Globus pallidus (tissue), 1 donor: ENCODE data around the gene GINS2.

ENCODE experiments used
- DNase-seq: peaks from one replicate; pipeline ENCODE4 v3.0.0-alpha.2; 2015; ENCODE audit warnings: low spot score

The GINS2 gene

GRCh38 chr16:85716022-85716679 is 27.4 kb upstream of the GINS2 start:
- DNase-seq = no peak

- DNase-seq = no peak
Measured at GRCh38 chr16:85715169-85716021, 26.6 kb upstream of the GINS2 start.

DNA sequence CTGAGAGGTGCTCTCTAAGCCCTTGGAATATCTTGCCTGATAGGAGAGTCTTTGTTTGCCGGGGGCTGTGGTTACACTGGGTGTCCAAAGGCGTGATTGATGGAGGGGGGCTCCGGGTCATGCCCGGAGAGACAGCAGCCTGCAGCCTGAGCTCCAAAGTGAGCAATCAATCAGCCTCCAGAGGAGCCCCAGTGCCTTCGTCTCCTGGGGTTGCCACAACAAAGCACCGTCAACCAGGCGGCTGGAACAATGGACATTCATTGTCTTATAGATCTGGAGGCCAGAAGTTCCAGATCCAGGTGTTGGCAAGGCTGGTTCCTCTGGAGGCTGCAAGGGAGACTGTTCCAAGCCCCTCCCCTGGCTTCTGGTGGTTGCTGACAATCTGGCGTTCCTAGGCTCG is 24.0 kb upstream of the GINS2 start:
- DNase-seq = no peak

GRCh38 chr16:85711982-85712587 is 23.3 kb upstream of the GINS2 start:
- DNase-seq = no peak

GRCh38 chr16:85710732-85711131 is 22.0 kb upstream of the GINS2 start:
- DNase-seq = no peak

- no peak for DNase-seq
Measured at GRCh38 chr16:85709766-85710585, 21.2 kb upstream of the GINS2 start.

GRCh38 chr16:85708338-85708737 is 19.6 kb upstream of the GINS2 start:
- DNase-seq = no peak

GRCh38 chr16:85707528-85708095 is 18.9 kb upstream of the GINS2 start:
- DNase-seq = no peak

DNA sequence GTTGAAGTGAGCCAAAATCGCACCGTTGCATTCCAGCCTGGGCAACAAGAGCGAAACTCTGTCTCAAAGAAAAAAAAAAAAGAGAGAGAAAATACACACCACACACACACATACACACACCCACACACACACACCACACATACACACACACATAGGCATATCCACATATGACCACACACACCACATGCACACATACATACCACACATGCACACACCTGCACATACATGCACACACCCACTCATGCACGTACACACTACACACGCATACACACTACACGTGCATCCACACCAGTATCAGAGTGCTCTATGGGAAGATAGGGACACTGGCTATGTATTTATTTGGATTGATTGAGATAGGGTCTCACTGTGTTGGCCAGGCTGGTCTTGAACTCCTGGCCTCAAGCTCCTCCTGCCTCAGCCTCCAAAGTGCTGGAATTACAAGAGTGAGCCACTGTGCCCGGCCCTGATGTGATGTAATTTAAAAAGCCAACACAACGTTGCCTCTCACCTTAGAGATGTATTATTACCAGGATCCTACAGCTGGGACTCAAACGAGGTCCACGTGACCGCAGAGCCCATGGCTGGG is 17.8 kb upstream of the GINS2 start:
- DNase-seq = no peak

DNA sequence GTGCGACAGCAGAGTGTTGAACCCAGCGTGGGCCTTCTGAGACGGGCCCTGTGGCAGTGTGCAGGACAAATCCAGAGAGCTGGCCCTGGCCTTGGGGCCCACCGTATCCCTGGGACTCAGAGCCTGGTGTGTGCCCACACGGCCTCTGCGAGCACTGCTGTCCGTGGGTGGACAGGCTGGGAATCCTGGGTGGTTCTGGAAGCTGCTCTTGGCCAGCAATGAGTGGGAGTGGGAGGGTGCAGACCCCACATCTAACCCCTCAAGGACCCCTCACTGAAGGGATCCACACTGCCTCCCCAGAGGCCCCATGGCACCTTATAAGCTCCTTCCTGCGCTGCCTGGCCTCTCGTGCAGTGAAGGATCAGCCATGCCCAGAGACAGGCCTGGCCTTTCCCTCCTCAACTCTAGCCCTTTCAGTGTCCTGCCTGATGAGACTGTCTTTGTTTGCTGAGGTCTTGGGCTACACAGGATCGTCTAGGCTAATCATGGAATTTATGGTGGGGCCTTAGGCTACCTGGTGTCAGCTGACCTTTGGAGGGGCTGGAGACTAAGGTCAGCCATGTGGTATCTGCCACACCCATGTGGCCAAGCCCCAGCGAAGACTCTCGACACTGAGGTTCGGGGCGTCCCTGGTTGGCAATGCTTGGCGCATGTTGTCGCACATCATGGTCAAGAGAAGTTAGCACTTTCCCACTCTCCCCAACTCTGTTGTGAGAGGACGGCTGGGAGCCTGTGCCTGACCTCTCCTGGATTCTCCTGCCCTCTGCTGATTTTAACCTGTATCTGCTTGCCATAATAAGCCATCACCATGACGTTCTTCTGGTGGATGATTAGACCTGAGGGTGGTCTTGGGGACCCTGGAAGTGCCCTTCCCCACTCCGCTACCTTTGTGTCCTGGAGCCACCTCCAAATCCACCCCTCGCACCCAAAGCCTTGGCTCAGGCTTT is 16.4 kb upstream of the GINS2 start:
- DNase-seq = no peak

GRCh38 chr16:85704011-85704410 is 15.3 kb upstream of the GINS2 start:
- DNase-seq = no peak

- DNase-seq = no peak
Measured at GRCh38 chr16:85699628-85700027, 10.9 kb upstream of the GINS2 start.

DNA sequence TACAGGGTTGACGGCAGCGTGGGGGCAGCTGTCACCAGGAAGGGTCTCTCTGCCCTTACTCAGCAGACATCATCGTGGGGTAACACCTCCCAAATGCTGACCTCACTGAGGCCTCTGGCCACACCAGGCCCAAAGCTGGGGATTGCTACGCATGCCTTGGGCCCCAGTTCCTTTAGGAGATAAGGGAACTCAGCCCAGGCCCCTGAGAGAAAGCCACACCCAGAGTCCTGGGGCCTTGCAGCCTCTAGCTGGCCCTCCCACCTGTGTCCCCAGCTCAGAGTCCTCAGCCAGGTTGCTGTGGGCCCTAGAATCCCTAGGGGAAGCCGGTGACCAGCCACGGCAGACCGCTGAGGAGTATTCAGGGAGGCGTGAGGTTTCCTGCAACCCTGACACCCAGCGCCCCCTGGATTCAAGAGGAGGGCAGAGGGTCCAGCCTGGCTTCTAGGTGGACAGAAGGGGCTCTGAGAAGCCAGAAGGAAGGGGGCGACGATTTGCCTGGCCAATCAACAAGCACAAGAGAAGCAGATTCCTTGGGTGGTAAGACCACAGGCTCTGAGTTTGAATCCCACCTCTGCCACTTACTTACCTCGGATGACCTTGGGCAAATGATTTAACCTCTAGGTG is 10.3 kb upstream of the GINS2 start:
- DNase-seq = no peak

DNA sequence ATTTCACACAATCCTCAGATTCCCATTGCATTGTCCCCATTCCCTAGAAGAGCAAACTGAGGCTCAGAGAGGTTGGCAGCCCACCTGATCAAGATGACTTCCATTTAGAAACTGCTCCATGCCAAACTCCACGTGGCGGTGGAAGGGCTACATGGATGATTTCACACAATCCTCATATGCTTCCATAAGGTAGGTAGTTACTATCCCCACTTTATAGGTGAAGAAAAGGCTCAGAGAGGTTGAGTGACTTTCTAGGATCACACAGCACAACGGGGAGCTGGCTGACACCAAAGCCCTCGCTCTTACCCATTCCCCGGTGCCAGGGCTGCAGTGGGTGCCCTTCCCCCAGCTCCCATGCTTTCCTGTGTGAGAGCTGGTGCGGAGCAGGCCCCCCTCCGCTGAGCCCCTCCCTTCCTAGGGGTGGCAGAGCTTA is 9.7 kb upstream of the GINS2 start:
- DNase-seq = no peak

GRCh38 chr16:85697431-85697830 is 8.7 kb upstream of the GINS2 start:
- no peak for DNase-seq

GRCh38 chr16:85696781-85697180 is 8.0 kb upstream of the GINS2 start:
- no peak for DNase-seq

DNA sequence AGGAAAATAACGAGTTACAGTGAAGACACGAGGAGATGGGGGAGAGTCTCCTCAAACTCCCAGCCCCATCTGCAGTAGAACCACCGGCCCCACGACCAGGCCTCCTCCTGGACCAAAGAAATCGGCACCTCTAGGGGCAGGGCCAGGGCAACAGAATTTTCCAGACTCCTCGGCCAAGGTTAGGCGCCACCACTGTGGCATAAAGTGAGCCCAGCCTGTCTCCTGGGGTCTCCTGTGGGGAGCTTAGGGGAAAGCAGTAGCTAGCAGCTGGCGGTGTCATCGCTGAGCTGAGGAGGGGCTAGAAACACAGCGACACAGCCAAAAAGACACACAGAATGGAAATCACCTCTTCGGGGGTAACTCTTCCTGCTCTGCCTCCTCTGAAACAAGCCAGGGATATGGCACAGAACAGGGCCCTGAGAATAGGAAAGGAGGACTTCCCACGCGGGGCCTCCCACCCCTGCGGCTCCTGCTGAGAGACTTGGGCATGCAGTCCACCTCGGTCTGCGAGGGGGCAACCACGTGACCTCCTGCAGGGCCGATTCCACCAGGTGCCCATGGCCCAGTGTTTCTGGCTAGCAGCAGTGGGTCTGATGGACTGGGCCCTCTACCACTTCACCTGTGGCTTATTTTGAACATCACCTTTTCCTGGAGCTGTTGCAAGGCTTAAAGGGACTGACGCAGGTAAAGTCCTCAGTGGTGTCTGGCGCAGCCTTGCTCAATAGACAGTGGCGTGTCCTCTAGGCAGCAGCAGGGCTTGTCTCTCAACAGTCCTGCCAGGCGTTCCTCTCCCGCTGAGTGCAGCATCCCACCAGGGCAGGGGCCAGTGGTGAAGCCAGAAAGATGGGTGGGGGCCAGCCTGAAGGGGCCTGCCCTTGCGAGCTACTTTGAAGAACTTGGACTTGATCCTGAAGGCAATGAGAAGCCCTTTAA is 6.7 kb upstream of the GINS2 start:
- no peak for DNase-seq

DNA sequence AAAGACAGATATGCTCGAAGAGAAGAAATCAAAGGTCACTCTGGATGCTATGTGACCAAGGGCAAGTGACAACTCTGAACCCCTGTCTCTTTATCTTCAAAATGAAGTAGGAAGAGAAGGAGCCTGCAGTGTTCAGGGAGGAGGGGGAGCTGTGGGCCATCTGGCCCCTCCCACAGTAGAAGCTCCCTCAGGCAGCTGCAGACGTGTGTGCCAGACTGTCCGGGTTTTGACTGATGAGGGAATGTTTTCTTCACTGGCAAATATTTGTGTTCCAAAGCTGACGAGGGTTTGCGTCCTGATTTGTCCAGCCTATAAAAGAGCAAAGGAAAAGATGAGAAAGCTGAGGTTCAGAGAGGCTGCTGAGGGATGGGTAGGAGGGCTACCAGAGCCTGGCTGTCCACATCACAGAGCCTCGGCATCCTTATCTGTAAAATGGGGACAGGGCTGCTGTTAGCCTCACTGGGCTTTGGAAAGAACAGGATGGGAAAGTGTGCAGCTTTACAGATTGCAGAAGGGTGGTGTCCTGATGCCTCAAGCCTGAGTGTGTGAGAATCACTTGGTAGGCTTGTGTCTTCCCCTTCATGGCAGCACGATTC is 1.8 kb upstream of the GINS2 start:
- DNase-seq = no peak
